UCSD-AML1 (cell line): ENCODE measurements around the gene BAZ2A.

Source experiments
- DNase-seq: peaks from one replicate; lab custom pipeline; 2025; ENCODE audit not compliant: unreplicated experiment; lab: John Stamatoyannopoulos, UW

BAZ2A gene

GRCh38 chr12:56635806-56636674 lies 5.9 kb upstream of the BAZ2A start:
- DNase-seq, result peak; percentile 82

GRCh38 chr12:56634837-56635791 lies 5.0 kb upstream of the BAZ2A start:
- DNase-seq, result peak; percentile 75

DNA sequence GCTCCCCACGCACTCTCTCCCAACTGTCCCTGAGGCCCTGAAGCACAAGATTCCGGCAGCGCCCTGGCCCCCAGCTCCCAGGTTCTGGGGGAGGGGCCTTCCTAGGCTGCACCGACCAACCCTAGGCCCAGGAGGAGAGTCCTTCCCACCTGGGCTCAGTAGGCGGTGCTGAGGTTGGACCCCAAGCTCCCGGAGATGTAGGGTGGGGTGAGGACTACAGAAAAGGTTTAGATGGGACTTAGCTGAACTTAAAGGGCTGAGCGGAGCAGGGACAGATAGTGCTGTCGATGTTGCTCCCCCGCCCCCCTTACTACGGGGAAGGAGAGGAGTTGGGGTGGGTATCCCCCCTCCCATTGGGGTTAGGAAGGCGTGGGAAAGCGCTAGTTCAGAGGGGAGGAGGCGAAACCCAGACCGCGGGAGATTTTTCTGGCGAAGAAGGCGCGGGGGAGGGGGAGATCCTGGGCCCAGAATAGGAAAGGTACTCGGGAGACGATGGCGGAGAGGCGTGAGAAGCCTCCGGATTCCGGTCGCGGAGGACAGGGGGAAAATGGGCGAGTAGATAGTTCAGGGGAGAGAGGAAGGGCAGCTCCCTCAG lies 4.2 kb upstream of the BAZ2A start:
- peak; percentile 35 for DNase-seq

- no peak for DNase-seq
Measured at GRCh38 chr12:56633468-56634241, 3.5 kb upstream of the BAZ2A start.

GRCh38 chr12:56632701-56633467 lies 2.8 kb upstream of the BAZ2A start:
- peak; percentile 30 for DNase-seq

- DNase-seq, result peak; percentile 77
Measured at GRCh38 chr12:56631790-56632700, 1.9 kb upstream of the BAZ2A start.

GRCh38 chr12:56629459-56630179 lies 507 bp downstream of the BAZ2A start:
- peak; percentile 43 for DNase-seq

- peak; percentile 58 for DNase-seq
Measured at GRCh38 chr12:56628671-56629458, 1.3 kb downstream of the BAZ2A start.

- DNase-seq, result no peak
Measured at GRCh38 chr12:56626701-56627100, 3.4 kb downstream of the BAZ2A start.

DNA sequence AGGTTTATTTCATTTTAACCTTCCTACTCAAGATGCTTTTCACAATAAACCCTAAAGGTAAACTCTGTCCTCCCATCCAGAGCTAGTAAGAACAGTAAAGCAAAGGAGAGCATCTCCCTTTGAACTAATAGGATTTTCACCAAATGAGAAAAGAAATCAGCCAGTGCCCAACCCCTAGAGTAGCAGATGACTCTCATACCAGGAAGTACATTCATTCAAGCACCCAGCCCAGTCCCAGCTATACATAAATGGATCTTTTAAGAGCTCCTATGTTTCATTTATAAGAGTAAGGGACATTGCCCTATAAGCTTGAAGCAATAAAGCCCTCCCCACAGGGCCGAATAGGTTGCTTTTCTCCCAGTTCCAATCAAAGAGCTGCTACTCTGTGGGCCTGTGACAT lies 7.6 kb downstream of the BAZ2A start:
- DNase-seq, result no peak

GRCh38 chr12:56616925-56617324 lies 13.2 kb downstream of the BAZ2A start:
- DNase-seq, result no peak

DNA sequence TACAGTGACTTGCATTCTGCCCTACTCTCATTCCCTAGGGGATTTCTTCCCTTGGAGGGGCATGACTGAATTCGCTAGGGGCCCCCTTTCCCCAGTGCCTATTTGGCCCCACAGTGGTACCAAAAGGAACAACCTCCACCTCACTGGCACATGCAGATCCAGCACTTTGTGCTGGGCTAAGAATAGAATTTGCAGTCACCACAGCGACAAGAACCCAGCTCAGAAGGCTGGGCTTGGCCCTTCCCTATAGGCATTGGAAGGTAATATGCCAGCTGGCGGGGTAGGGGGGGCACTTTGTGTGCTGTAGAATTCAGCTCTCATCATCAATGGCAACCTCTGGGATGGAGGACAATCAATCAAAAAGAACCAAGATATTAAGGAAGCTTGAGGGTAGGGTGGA lies 13.9 kb downstream of the BAZ2A start:
- no peak for DNase-seq

DNA sequence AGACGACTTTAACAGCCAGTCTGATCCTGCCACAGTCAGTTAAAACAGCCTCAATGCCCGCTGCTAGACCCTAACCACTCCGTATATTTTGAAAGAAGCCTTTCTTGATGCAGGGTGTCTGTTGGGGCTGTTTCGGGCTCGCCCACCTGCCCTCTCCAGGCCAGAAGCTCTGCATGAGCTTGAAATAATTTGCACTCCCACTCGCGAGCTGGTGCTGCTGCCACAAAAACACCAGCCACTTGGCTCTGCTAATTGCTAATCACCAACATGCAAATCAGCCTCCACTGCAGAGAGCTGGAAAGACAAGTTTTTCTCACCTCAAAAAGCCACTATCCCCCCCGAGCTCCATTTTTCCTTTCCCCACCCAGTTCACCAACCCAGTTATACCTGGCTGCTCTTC lies 15.5 kb downstream of the BAZ2A start:
- DNase-seq, result no peak

DNA sequence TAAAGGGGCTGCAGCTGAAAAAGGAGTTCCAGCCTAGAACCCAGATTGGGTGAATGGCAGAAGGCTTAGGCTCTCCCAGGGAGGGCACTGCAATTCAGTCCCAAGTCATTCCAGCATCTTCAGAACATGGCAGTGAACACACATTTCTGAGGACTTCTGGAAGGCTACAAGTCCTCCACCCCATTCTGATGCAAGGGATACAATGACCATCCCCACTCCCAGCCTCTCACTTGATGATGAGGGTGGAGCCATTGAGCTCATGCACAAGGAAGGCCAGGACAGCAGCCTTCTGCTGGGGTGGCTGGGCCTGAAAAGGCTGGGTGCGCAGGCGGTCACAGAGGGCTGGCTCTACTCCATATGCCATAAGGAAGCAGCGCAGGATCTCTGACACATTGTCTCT lies 25.8 kb downstream of the BAZ2A start:
- DNase-seq, result no peak

GRCh38 chr12:56602239-56602638 lies 27.9 kb downstream of the BAZ2A start:
- DNase-seq, result no peak

GRCh38 chr12:56601503-56601902 lies 28.6 kb downstream of the BAZ2A start:
- DNase-seq, result peak; percentile 31

- DNase-seq, result no peak
Measured at GRCh38 chr12:56600753-56601152, 29.4 kb downstream of the BAZ2A start.
